ENCODE results near the gene ZNF507.
A peak's percentile ranks its signal among the peaks of the same experiment; 100 is the strongest.

DNA sequence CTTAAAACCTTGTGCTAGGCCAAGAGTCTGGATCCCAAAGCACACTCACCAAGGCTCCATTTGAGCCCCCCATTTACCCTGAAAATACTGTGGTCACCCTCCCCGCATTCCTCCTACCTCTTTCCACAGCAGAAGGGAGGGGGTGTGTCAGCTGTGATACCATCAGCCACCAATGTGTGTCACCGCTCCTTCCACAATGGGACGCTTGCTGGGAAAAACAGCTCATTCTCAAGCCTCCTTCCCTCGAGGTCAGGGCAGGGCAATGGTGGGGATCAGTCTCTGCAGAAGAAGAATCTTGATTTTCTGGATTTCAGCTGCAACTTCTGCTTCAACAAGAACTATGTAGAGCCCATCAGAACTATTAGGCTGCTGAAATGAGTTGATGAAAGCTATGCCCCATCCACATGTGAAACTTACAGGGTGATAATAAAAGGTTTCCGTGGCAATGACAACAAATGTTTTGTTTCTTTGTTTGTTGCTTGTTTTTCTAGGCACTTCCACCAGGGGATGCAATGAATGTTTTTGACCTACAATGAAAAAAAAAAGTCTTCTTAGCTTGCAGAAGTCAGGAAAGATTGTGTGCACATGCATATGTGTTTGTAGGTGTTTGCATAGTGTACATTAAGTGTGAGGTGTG, 26.4 kb upstream of the ZNF507 start:
- TF ChIP-seq, protein P1, sequence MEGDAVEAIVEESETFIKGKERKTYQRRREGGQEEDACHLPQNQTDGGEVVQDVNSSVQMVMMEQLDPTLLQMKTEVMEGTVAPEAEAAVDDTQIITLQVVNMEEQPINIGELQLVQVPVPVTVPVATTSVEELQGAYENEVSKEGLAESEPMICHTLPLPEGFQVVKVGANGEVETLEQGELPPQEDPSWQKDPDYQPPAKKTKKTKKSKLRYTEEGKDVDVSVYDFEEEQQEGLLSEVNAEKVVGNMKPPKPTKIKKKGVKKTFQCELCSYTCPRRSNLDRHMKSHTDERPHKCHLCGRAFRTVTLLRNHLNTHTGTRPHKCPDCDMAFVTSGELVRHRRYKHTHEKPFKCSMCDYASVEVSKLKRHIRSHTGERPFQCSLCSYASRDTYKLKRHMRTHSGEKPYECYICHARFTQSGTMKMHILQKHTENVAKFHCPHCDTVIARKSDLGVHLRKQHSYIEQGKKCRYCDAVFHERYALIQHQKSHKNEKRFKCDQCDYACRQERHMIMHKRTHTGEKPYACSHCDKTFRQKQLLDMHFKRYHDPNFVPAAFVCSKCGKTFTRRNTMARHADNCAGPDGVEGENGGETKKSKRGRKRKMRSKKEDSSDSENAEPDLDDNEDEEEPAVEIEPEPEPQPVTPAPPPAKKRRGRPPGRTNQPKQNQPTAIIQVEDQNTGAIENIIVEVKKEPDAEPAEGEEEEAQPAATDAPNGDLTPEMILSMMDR (IDR thresholded peaks at IDR 0.05), result peak in 1 of 3 experiments; percentile 20
- no peak for TF ChIP-seq POLR2A (IDR thresholded peaks at IDR 0.05)

Measured in testis (tissue), 2 donors.